Panc1 (cell line): ENCODE results near the gene CENPF. TPM values are rescaled to one million over a fixed set of nuclear protein-coding genes. Genes with fewer than 3 reads are reported as not detected.
A peak's percentile ranks its signal among the peaks of the same experiment; 100 is the strongest.

Experiments used
- ATAC-seq: fragments of 200-7000 bp; cut with Tn5 transposase; 2 replicates; pipeline ENCODE4 v1.9.1; 2020; ENCODE audit warnings: mild to moderate bottlenecking, moderate library complexity
- BruUV-seq: library from RNA; stranded (reverse); fragments of 400-500 nt; replicated peaks from 2 replicates; lab custom pipeline; 2021; lab: Mats Ljungman, UMichigan
- CTCF ChIA-PET: fragments of 300-600 bp; sonication (Branson Sonifier 250); formaldehyde crosslinking; loops from one replicate; lab custom pipeline; 2022; ENCODE audit warnings: antibody characterized with exemption; lab: Charles Lee
- POLR2A ChIA-PET: fragments of 300-600 bp; sonication (Branson Sonifier 250); formaldehyde crosslinking; loops from one replicate; lab custom pipeline; 2022; ENCODE audit warnings: antibody characterized with exemption; lab: Charles Lee
- DNase-seq: peaks from one replicate; pipeline ENCODE4 v3.0.0-alpha.2; 2010; ENCODE audit warnings: low read depth, low spot score
- H3K27ac ChIP-seq: 2 replicates; pipeline ENCODE4 v1.5.1; 2011; ENCODE audit warnings: mild to moderate bottlenecking, low read length, inconsistent platforms
- H3K27me3 ChIP-seq: fragments of 200-500 bp; sonication (Bioruptor generic); 2 replicates; pipeline ENCODE4 v1.6.0; 2014; ENCODE audit warnings: low read length, inconsistent platforms; ENCODE audit not compliant: control insufficient read depth, insufficient read depth
- H3K36me3 ChIP-seq: fragments of 200-500 bp; sonication (Bioruptor generic); 2 replicates; pipeline ENCODE4 v1.5.1; 2014; ENCODE audit warnings: inconsistent platforms, mild to moderate bottlenecking, low read length, moderate library complexity; ENCODE audit not compliant: control insufficient read depth, insufficient read depth
- H3K4me1 ChIP-seq: 2 replicates; pipeline ENCODE4 v1.5.1; 2011; ENCODE audit warnings: inconsistent platforms, mild to moderate bottlenecking, low read length, moderate library complexity; ENCODE audit not compliant: control insufficient read depth, insufficient read depth
- H3K4me3 ChIP-seq, 2 experiments: 2 replicates each; pipeline ENCODE4 v1.5.1; 2011 to 2012; ENCODE audit warnings: low read depth in 2 of 2, low read length in 2 of 2, mild to moderate bottlenecking in 2 of 2, inconsistent platforms in 1 of 2, moderate library complexity in 1 of 2
- H3K9me3 ChIP-seq: fragments of 200-500 bp; sonication (Bioruptor generic); 2 replicates; pipeline ENCODE4 v1.5.1; 2014; ENCODE audit warnings: low read depth, mild to moderate bottlenecking, inconsistent platforms, low read length, moderate library complexity; ENCODE audit not compliant: control insufficient read depth, insufficient read depth
- CTCF ChIP-seq: fragments of 450-650 bp; IDR thresholded peaks from 2 replicates; pipeline ENCODE4 v1.5.1; 2017; ENCODE audit warnings: mild to moderate bottlenecking
- POLR2AphosphoS5 ChIP-seq: IDR thresholded peaks from 2 replicates; pipeline ENCODE4 v1.6.1; 2012; ENCODE audit warnings: mild to moderate bottlenecking, low read depth, low read length, moderate library complexity
- REST ChIP-seq, 2 experiments: IDR thresholded peaks; 2 replicates each; pipeline ENCODE4 v1.6.1; 2011 to 2012; ENCODE audit warnings: low read depth in 2 of 2, control low read depth in 1 of 2, low read length in 1 of 2, mild to moderate bottlenecking in 1 of 2, moderate library complexity in 1 of 2; ENCODE audit not compliant: insufficient read depth in 1 of 2
- SIN3A ChIP-seq: IDR thresholded peaks from 2 replicates; pipeline ENCODE4 v1.6.1; 2012; ENCODE audit warnings: low read depth, mild to moderate bottlenecking, low read length, moderate library complexity, borderline replicate concordance; ENCODE audit not compliant: insufficient read depth
- TCF7L2 ChIP-seq: IDR thresholded peaks from 2 replicates; pipeline ENCODE4 v1.6.1; 2011; ENCODE audit warnings: mild to moderate bottlenecking, low read depth, low read length, inconsistent platforms
- in situ Hi-C: cut with HindIII; loops from 2 replicates; pipeline ENCODE4 v1.10.0; 2016; ENCODE audit warnings: low sequenced_read_pairs, low pct_unique_long_range_greater_than_20kb
- intact Hi-C: fragments of 100-400 bp; cut with micrococcal nuclease; formaldehyde crosslinking; loops from one replicate; pipeline ENCODE4 v1.10.0; 2022; ENCODE audit not compliant: unreplicated experiment
- total RNA-seq: library from RNA; stranded (reverse); gene quantifications from one replicate; pipeline ENCODE4 v1.2.1, GENCODE V29; 2021; ENCODE audit not compliant: unreplicated experiment

CENPF gene
- total RNA-seq, 1 experiment from 2014 or later = 156 TPM

- in situ Hi-C loops (no loop called here), intact Hi-C loops (no loop called here)
- BruUV-seq = no TSS peak
- DNase-seq = no peak
- ChIA-PET POLR2A (interaction anchor here (0.5 to 1.2 kb wide), 2 partner anchors 11 to 12 kb away, joined by 7 to 13 read pairs; no protein-coding TSS in a partner anchor), CTCF (interaction anchor here (0.5 to 0.6 kb wide), 2 partner anchors 16 to 22 kb away, joined by 3 to 8 read pairs; no protein-coding TSS in a partner anchor)
- H3K4me1 ChIP-seq = peaks cover 42% of the 10 kb centered on the region
- no peaks in the 10 kb centered on the region for H3K9me3 ChIP-seq
- no peaks in the 10 kb centered on the region for H3K36me3 ChIP-seq
- TF ChIP-seq SIN3A (no peak), REST (IDR thresholded peaks at IDR 0.05; ENCODE audit: insufficient read depth in 1 of 2, low read depth in 2 of 2, low read length in 1 of 2) (no peak), TCF7L2 (no peak), POLR2AphosphoS5 (no peak), CTCF (no peak)
- no peaks in the 10 kb centered on the region for H3K27me3 ChIP-seq
- no peak for ATAC-seq
- no peak overlapping the region for H3K4me3 ChIP-seq
- peak overlapping the region; percentile 68 for H3K27ac ChIP-seq
Measured at GRCh38 chr1:214567481-214567980, 35.5 kb upstream of the CENPF start.

- no peak for ATAC-seq
- Histone ChIP-seq H3K27ac (peak overlapping the region; percentile 72), H3K9me3 (no peaks in the 10 kb centered on the region), H3K27me3 (no peaks in the 10 kb centered on the region), H3K4me1 (peaks cover 48% of the 10 kb centered on the region), H3K4me3 (no peak overlapping the region), H3K36me3 (no peaks in the 10 kb centered on the region)
- POLR2A ChIA-PET = interaction anchor here (0.5 to 1.2 kb wide), 2 partner anchors 11 kb away, joined by 7 to 13 read pairs; no protein-coding TSS in a partner anchor
- CTCF ChIA-PET = interaction anchor here (0.5 to 1.3 kb wide), 3 partner anchors 15 to 237 kb away, joined by 3 to 8 read pairs (median 3); no protein-coding TSS in a partner anchor
- intact Hi-C loops = no loop called here
- in situ Hi-C loops = no loop called here
- BruUV-seq = no TSS peak
- DNase-seq = no peak
- TF ChIP-seq POLR2AphosphoS5 = no peak
- TF ChIP-seq CTCF = no peak
- TF ChIP-seq SIN3A = no peak
- no peak for TF ChIP-seq TCF7L2
- no peak for TF ChIP-seq REST (IDR thresholded peaks at IDR 0.05; ENCODE audit: insufficient read depth in 1 of 2, low read depth in 2 of 2, low read length in 1 of 2)
Measured at GRCh38 chr1:214568328-214568727, 34.7 kb upstream of the CENPF start.
